ENCODE results near the gene ADPRHL1.
"Not testable (repeated sequence)": the region's sequence is repeated elsewhere in the genome, so short reads cannot be mapped to it uniquely, and the experiment has no call there.

The ADPRHL1 gene

GRCh38 chr13:113369189-113369588, 84.1 kb downstream of the ADPRHL1 start:
- no peak for DNase-seq (ENCODE audit: low read depth)

- not testable (repeated sequence) for DNase-seq (ENCODE audit: low read depth)
Observed at GRCh38 chr13:113368353-113368752, 84.9 kb downstream of the ADPRHL1 start.

GRCh38 chr13:113367771-113368170, 85.5 kb downstream of the ADPRHL1 start:
- DNase-seq (ENCODE audit: low read depth): no peak

GRCh38 chr13:113367020-113367560, 86.2 kb downstream of the ADPRHL1 start:
- DNase-seq (ENCODE audit: low read depth): no peak

GRCh38 chr13:113365971-113366588, 87.2 kb downstream of the ADPRHL1 start:
- DNase-seq (ENCODE audit: low read depth): no peak

GRCh38 chr13:113365583-113365970, 87.7 kb downstream of the ADPRHL1 start:
- DNase-seq (ENCODE audit: low read depth): no peak

- no peak for DNase-seq (ENCODE audit: low read depth)
Observed at GRCh38 chr13:113364901-113365582, 88.2 kb downstream of the ADPRHL1 start.

- DNase-seq (ENCODE audit: low read depth): no peak
Observed at GRCh38 chr13:113364311-113364889, 88.9 kb downstream of the ADPRHL1 start.

- no peak for DNase-seq (ENCODE audit: low read depth)
Observed at GRCh38 chr13:113361406-113361805, 91.9 kb downstream of the ADPRHL1 start.

GRCh38 chr13:113360446-113360845, 92.8 kb downstream of the ADPRHL1 start:
- no peak for DNase-seq (ENCODE audit: low read depth)

GRCh38 chr13:113359571-113359970, 93.7 kb downstream of the ADPRHL1 start:
- DNase-seq (ENCODE audit: low read depth): no peak

GRCh38 chr13:113358653-113359190, 94.6 kb downstream of the ADPRHL1 start:
- DNase-seq (ENCODE audit: low read depth): no peak

- DNase-seq (ENCODE audit: low read depth): peak; percentile 51
Observed at GRCh38 chr13:113357529-113357928, 95.8 kb downstream of the ADPRHL1 start.

GRCh38 chr13:113356596-113356995, 96.7 kb downstream of the ADPRHL1 start:
- DNase-seq (ENCODE audit: low read depth): no peak

GRCh38 chr13:113355621-113356020, 97.7 kb downstream of the ADPRHL1 start:
- no peak for DNase-seq (ENCODE audit: low read depth)

- no peak for DNase-seq (ENCODE audit: low read depth)
Observed at GRCh38 chr13:113354831-113355610, 98.3 kb downstream of the ADPRHL1 start.

GRCh38 chr13:113353254-113353653, 100.0 kb downstream of the ADPRHL1 start:
- no peak for DNase-seq (ENCODE audit: low read depth)

- no peak for DNase-seq (ENCODE audit: low read depth)
Observed at GRCh38 chr13:113351514-113352026, 101.7 kb downstream of the ADPRHL1 start.

GRCh38 chr13:113350938-113351335, 102.4 kb downstream of the ADPRHL1 start:
- DNase-seq (ENCODE audit: low read depth): no peak

GRCh38 chr13:113350065-113350937, 103.0 kb downstream of the ADPRHL1 start:
- no peak for DNase-seq (ENCODE audit: low read depth)
